Measurements from ENCODE around the gene CCDC87. TPM values are rescaled to one million over a fixed set of nuclear protein-coding genes. Genes with fewer than 3 reads are reported as not detected.

CCDC87 gene
- total RNA-seq, 1 donor from 2014 or later: 0.27 TPM

GRCh38 chr11:66562907-66563583, 29.8 kb downstream of the CCDC87 start:
- no peak for DNase-seq (ENCODE audit: missing footprints)
- intact Hi-C loops (cut with DNase I): no loop called here

GRCh38 chr11:66562275-66562674, 30.6 kb downstream of the CCDC87 start:
- intact Hi-C loops (cut with DNase I): no loop called here
- DNase-seq (ENCODE audit: missing footprints): no peak
- no peak for ATAC-seq

More at GRCh38 chr11:66562907-66563583, 29.8 kb downstream of the CCDC87 start:
- no peak for ATAC-seq

- intact Hi-C loops (cut with DNase I): no loop called here
- ATAC-seq: no peak
- DNase-seq (ENCODE audit: missing footprints): no peak
Measured at GRCh38 chr11:66561975-66562248, 31.0 kb downstream of the CCDC87 start.

GRCh38 chr11:66561178-66561974, 31.5 kb downstream of the CCDC87 start:
- DNase-seq (ENCODE audit: missing footprints) (no peak), ATAC-seq (no peak)
- intact Hi-C loops (cut with DNase I): no loop called here

- ATAC-seq (no peak), DNase-seq (ENCODE audit: missing footprints) (no peak)
- intact Hi-C loops (cut with DNase I): no loop called here
Measured at GRCh38 chr11:66559866-66560676, 32.8 kb downstream of the CCDC87 start.

GRCh38 chr11:66559142-66559865, 33.6 kb downstream of the CCDC87 start:
- no peak for DNase-seq (ENCODE audit: missing footprints)
- intact Hi-C loops (cut with DNase I): no loop called here

GRCh38 chr11:66557733-66558326, 35.0 kb downstream of the CCDC87 start:
- no peak for ATAC-seq

More at GRCh38 chr11:66559142-66559865, 33.6 kb downstream of the CCDC87 start:
- peak; percentile 50 for ATAC-seq

GRCh38 chr11:66556086-66556485, 36.8 kb downstream of the CCDC87 start:
- DNase-seq (ENCODE audit: missing footprints): no peak
- no peak for ATAC-seq
- intact Hi-C loops (cut with DNase I): no loop called here

More at GRCh38 chr11:66557733-66558326, 35.0 kb downstream of the CCDC87 start:
- intact Hi-C loops (cut with DNase I): no loop called here
- DNase-seq (ENCODE audit: missing footprints): no peak

- intact Hi-C loops (cut with DNase I): no loop called here
- DNase-seq (ENCODE audit: missing footprints) (no peak), ATAC-seq (no peak)
Measured at GRCh38 chr11:66555416-66555815, 37.4 kb downstream of the CCDC87 start.

GRCh38 chr11:66554602-66555001, 38.3 kb downstream of the CCDC87 start:
- no peak for ATAC-seq
- DNase-seq (ENCODE audit: missing footprints): no peak
- intact Hi-C loops (cut with DNase I): no loop called here

GRCh38 chr11:66550887-66551286, 42.0 kb downstream of the CCDC87 start:
- ATAC-seq: no peak
- no peak for DNase-seq (ENCODE audit: missing footprints)
- intact Hi-C loops (cut with DNase I): no loop called here

- ATAC-seq (no peak), DNase-seq (ENCODE audit: missing footprints) (no peak)
- intact Hi-C loops (cut with DNase I): no loop called here
Measured at GRCh38 chr11:66549696-66550095, 43.2 kb downstream of the CCDC87 start.

- intact Hi-C loops (cut with DNase I): no loop called here
- no peak for ATAC-seq
- no peak for DNase-seq (ENCODE audit: missing footprints)
Measured at GRCh38 chr11:66548774-66549630, 43.9 kb downstream of the CCDC87 start.

- intact Hi-C loops (cut with DNase I): no loop called here
- no peak for DNase-seq (ENCODE audit: missing footprints)
- ATAC-seq: no peak
Measured at GRCh38 chr11:66548041-66548440, 44.8 kb downstream of the CCDC87 start.

- ATAC-seq: no peak
- intact Hi-C loops (cut with DNase I): no loop called here
Measured at GRCh38 chr11:66547662-66548009, 45.2 kb downstream of the CCDC87 start.

GRCh38 chr11:66546966-66547661, 45.7 kb downstream of the CCDC87 start:
- intact Hi-C loops (cut with DNase I): loop anchor here (1.0 kb wide), 1 partner anchor 81 kb away; the partner anchor contains the start of gene PELI3
- ATAC-seq (no peak), DNase-seq (ENCODE audit: missing footprints) (peak; percentile 44)

More at GRCh38 chr11:66547662-66548009, 45.2 kb downstream of the CCDC87 start:
- peak; percentile 23 for DNase-seq (ENCODE audit: missing footprints)

- DNase-seq (ENCODE audit: missing footprints) (peak; percentile 75), ATAC-seq (peak; percentile 24)
- intact Hi-C loops (cut with DNase I): loop anchor here (1.0 kb wide), 1 partner anchor 80 kb away; the partner anchor contains the start of gene PELI3
Measured at GRCh38 chr11:66546368-66546965, 46.4 kb downstream of the CCDC87 start, which contains the start of gene ACTN3. Gene ACTN3, plus strand, starts transcription at chr11:66546903. Its CDS starts 35 bp downstream, at chr11:66546938.

Data from Right ventricle myocardium inferior (tissue), 1 donor.